ENCODE results near the gene CFAP410.

The CFAP410 gene

DNA sequence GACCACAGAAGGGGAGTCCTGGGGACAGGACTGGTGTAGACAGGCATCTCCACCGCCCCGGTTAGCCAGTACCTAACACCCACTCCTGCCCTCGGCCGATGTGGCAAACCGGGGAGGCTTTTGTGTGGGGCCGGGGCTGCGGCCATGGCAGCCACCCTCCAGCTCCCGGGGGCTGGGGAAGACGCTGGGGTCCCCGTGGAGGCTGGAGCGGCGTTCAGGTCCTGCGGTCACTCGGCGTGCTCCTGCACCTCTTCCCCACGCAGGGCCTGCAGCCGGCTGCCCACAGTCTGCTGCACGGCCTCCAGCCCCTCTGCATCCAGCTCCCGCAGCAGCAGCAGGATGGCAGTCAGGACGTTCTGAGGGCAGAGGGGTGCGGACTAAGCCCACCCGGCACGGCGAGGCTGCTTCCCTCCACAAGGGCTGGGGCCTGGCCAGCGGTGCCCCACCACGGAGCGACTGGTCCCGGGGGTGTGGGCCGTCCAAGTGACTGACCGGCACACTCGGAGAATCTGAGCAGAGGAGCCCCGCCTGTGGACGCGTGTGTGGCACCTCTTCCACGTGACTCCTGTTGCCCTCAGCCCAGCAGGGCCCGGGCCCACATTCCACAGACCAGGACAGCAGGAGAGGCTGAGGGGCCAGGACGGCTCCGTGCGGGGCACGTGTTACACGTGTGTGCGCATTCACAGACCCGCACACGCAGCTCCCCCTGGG is 9.1 kb downstream of the CFAP410 start:
- H3K4me3 ChIP-seq (replicated peaks; ENCODE audit: low read depth, low read length) = no peak overlapping the region
- no peak for DNase-seq (ENCODE audit: low read depth)
- TF ChIP-seq, protein P1, sequence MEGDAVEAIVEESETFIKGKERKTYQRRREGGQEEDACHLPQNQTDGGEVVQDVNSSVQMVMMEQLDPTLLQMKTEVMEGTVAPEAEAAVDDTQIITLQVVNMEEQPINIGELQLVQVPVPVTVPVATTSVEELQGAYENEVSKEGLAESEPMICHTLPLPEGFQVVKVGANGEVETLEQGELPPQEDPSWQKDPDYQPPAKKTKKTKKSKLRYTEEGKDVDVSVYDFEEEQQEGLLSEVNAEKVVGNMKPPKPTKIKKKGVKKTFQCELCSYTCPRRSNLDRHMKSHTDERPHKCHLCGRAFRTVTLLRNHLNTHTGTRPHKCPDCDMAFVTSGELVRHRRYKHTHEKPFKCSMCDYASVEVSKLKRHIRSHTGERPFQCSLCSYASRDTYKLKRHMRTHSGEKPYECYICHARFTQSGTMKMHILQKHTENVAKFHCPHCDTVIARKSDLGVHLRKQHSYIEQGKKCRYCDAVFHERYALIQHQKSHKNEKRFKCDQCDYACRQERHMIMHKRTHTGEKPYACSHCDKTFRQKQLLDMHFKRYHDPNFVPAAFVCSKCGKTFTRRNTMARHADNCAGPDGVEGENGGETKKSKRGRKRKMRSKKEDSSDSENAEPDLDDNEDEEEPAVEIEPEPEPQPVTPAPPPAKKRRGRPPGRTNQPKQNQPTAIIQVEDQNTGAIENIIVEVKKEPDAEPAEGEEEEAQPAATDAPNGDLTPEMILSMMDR (IDR thresholded peaks at IDR 0.05; ENCODE audit: low read length, missing control alignments) = no peak

DNA sequence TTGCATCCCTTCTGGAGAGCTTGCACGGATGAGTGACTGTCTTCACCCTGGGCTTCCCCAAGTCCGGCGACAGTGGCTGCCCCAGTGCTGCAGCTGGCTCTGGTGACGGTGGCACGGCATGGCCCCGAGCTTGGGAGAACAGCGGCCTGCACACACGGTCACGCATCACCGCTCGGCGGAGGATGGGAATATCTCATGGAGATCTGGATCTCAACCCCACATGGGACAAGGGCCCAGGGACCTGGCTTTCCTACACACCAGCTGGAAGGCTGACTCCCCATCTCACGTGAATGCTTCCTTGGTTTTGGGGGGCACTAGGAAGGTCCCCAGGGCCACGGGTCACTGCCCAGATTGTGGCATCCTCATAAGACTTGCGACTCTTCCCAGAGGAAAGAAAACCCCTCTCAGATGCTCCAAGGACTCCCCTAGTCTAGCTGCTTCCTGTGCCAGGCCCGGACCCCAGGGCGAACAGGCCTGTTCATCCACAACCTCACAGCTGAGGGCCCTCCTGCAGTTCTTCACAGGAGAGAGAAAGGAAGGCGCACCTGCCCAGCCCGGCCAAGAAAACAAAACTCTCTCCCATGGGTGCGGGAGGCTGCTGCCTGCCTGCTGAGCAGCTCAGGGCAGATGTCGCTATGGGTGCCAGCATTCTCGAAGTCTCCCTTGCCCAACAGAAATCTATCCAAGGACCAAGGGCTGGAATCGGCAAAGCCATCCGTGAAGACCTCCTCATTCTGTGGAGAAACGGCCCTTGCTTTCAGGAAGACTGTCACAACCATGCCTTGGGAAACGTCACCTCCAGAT is 9.9 kb downstream of the CFAP410 start:
- DNase-seq (ENCODE audit: low read depth) = no peak
- TF ChIP-seq, protein P1 (IDR thresholded peaks at IDR 0.05; ENCODE audit: low read length, missing control alignments) = no peak
- no peak overlapping the region for H3K4me3 ChIP-seq (replicated peaks; ENCODE audit: low read depth, low read length)

DNA sequence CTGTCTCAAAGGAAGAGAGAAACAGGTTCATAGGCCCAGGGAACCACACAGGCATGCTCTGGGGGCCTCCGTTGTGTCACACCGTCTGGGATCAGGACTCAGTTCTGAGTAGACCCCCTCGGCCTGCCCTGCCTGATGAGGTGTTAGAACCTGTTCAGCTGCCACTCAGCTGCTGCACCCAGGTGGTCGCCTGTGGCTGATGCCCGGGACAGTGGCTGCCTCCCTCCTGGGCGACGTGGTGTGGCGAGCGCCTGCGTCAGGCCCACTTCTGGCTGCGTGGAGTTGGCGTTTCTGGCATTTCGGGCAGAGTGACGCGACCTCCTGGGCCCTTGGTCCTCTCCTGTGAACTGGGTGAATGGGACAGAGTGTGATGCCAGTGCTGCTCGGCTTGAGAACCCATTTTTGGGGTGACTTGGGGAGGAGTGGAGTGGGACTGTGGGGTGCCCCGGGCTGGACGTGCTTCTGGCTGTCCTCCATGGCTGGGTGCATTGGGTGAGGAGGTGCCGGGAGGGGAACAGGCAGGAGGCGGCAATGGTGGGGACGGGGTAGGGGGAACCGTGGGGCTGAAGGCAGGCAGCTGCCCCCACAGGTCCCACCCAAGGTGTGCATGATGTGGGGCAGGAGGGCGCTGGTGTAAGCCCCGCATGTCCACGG is 10.8 kb downstream of the CFAP410 start:
- DNase-seq (ENCODE audit: low read depth) = no peak
- H3K4me3 ChIP-seq (replicated peaks; ENCODE audit: low read depth, low read length) = no peak overlapping the region
- TF ChIP-seq, protein P1 (IDR thresholded peaks at IDR 0.05; ENCODE audit: low read length, missing control alignments) = no peak

DNA sequence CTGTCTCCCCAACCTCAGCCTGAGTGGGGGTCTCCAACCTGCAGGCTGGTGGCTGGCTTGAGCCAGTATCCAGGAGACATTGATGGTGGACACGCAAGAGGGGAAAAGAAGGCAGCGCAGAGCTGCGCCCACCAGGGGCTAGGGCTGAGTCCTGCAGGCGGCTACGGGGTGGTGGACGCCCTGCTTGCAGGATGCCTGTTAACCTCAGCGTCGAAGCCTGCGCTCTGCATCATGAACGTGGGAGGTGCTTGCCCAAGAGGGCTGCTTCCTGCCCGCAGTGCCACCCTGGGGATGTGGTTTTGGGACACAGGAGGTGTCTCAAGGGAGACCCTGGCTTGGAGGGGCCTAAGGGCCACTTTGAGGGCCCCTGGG is 11.6 kb downstream of the CFAP410 start:
- H3K4me3 ChIP-seq (replicated peaks; ENCODE audit: low read depth, low read length) = no peak overlapping the region
- TF ChIP-seq, protein P1 (IDR thresholded peaks at IDR 0.05; ENCODE audit: low read length, missing control alignments) = no peak
- no peak for DNase-seq (ENCODE audit: low read depth)

DNA sequence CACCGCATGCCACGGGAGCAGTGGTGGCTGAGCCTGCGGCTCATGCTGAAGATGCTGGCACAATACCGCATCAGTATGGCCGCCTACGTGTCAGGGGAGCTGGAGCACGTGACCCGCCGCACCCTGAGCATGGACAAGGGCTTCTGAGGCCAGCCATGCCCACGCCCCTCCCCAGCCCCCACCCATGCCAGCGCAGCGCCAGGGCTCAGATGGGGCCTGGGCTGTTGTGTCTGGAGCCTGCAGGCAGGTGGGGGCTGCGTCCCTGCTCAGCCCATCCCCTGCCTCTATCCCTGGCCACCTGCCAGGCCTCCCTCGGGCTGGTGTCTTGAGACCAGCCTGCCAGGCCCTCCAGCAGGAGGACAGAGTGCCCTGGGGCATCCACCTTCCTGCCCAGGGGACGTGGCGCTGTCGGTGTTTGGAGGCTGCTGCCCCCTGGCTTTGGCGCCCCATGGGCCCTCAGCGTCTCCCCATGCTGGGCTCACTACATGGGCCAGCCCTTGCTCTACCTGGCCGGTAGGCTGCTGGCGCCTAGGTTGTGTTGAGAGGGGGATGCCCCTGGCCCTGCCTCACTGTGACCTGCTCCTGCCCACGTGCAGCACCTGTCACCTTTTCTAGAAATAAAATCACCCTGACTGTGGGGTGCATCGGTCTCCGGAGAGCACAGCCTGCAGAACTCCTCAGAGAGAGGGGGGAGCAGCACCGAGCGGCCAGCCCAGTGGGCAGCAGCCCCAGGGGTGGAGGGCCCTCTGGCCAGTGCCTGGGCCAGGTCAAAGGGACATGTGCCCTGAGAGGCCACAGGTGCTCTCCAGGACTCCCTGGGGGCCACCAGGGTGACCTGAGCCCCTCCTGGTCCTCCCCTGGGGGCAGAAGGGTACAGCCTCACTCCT is 12.2 kb downstream of the CFAP410 start:
- TF ChIP-seq, protein P1 (IDR thresholded peaks at IDR 0.05; ENCODE audit: low read length, missing control alignments) = no peak
- no peak for DNase-seq (ENCODE audit: low read depth)
- no peak overlapping the region for H3K4me3 ChIP-seq (replicated peaks; ENCODE audit: low read depth, low read length)

DNA sequence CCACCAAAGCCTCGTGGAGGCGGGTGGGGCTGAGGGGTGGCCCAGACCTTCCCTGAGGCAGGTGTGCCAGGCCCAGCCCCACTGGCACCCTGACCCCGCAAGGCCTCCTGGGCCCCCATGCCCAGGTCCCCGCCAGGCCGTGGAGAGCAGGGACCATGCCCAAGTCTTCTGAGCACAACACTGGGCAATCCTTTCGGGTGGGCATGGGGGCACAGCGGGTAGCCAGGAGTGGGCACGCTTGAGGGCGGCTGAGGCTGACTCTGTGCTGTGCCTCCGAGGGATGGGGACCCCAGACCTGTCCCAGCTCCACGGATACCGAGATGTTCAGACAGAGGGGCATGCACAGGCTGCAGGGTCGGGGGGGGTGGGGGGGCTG is 12.9 kb downstream of the CFAP410 start:
- TF ChIP-seq, protein P1 (IDR thresholded peaks at IDR 0.05; ENCODE audit: low read length, missing control alignments) = no peak
- no peak overlapping the region for H3K4me3 ChIP-seq (replicated peaks; ENCODE audit: low read depth, low read length)
- no peak for DNase-seq (ENCODE audit: low read depth)

All from fibroblast of pulmonary artery (primary cell).